Measurements from ENCODE around the gene B3GNT5.

B3GNT5 gene

GRCh38 chr3:183313351-183313750, 60.3 kb downstream of the B3GNT5 start:
- no peak for TF ChIP-seq SIN3A (IDR thresholded peaks at IDR 0.05; ENCODE audit: borderline replicate concordance, insufficient read depth, low read length)

GRCh38 chr3:183313764-183314163, 60.7 kb downstream of the B3GNT5 start:
- TF ChIP-seq TAF1 (IDR thresholded peaks at IDR 0.05; ENCODE audit: borderline replicate concordance, insufficient read depth, low read length) (no peak), POLR2AphosphoS5 (IDR thresholded peaks at IDR 0.05; ENCODE audit: low read depth, low read length) (no peak), REST (IDR thresholded peaks at IDR 0.05; ENCODE audit: insufficient read depth in 1 of 2, low read depth in 2 of 2, low read length in 2 of 2) (no peak), FOXP2 (optimal IDR thresholded peaks at IDR 0.05; ENCODE audit: borderline replicate concordance, extremely low read depth, extremely low read length, insufficient read depth) (no peak), SIN3A (IDR thresholded peaks at IDR 0.05; ENCODE audit: borderline replicate concordance, insufficient read depth, low read length) (no peak)

GRCh38 chr3:183315739-183316138, 62.7 kb downstream of the B3GNT5 start:
- no peak for TF ChIP-seq REST (IDR thresholded peaks at IDR 0.05; ENCODE audit: insufficient read depth in 1 of 2, low read depth in 2 of 2, low read length in 2 of 2)
- TF ChIP-seq FOXP2 (optimal IDR thresholded peaks at IDR 0.05; ENCODE audit: borderline replicate concordance, extremely low read depth, extremely low read length, insufficient read depth), result no peak
- TF ChIP-seq SIN3A (IDR thresholded peaks at IDR 0.05; ENCODE audit: borderline replicate concordance, insufficient read depth, low read length), result no peak
- no peak for TF ChIP-seq TAF1 (IDR thresholded peaks at IDR 0.05; ENCODE audit: borderline replicate concordance, insufficient read depth, low read length)

GRCh38 chr3:183317271-183317670, 64.2 kb downstream of the B3GNT5 start:
- TF ChIP-seq FOXP2 (optimal IDR thresholded peaks at IDR 0.05; ENCODE audit: borderline replicate concordance, extremely low read depth, extremely low read length, insufficient read depth), result no peak
- no peak for TF ChIP-seq SIN3A (IDR thresholded peaks at IDR 0.05; ENCODE audit: borderline replicate concordance, insufficient read depth, low read length)
- no peak for TF ChIP-seq REST (IDR thresholded peaks at IDR 0.05; ENCODE audit: insufficient read depth in 1 of 2, low read depth in 2 of 2, low read length in 2 of 2)
- no peak for TF ChIP-seq TAF1 (IDR thresholded peaks at IDR 0.05; ENCODE audit: borderline replicate concordance, insufficient read depth, low read length)
- TF ChIP-seq POLR2AphosphoS5 (IDR thresholded peaks at IDR 0.05; ENCODE audit: low read depth, low read length), result no peak

- TF ChIP-seq SIN3A (IDR thresholded peaks at IDR 0.05; ENCODE audit: borderline replicate concordance, insufficient read depth, low read length) (no peak), REST (IDR thresholded peaks at IDR 0.05; ENCODE audit: insufficient read depth in 1 of 2, low read depth in 2 of 2, low read length in 2 of 2) (no peak), FOXP2 (optimal IDR thresholded peaks at IDR 0.05; ENCODE audit: borderline replicate concordance, extremely low read depth, extremely low read length, insufficient read depth) (no peak), POLR2AphosphoS5 (IDR thresholded peaks at IDR 0.05; ENCODE audit: low read depth, low read length) (no peak), TAF1 (IDR thresholded peaks at IDR 0.05; ENCODE audit: borderline replicate concordance, insufficient read depth, low read length) (no peak)
These were observed 65.1 kb downstream of the B3GNT5 start for GRCh38 chr3:183317886-183318865.
